K562 (cell line): Measurements from ENCODE around the gene LAMA4. TPM values are rescaled to one million over a fixed set of nuclear protein-coding genes. Genes with fewer than 3 reads are reported as not detected.

Experiments
- ATAC-seq: fragments of 200-7000 bp; cut with Tn5 transposase; 3 replicates; pipeline ENCODE4 v1.9.1; 2020; ENCODE audit warnings: moderate library complexity
- BruUV-seq: library from RNA; stranded (reverse); fragments of 400-500 nt; replicated peaks from 2 replicates; lab custom pipeline; 2021; lab: Mats Ljungman, UMichigan
- CTCF ChIA-PET: fragments of 300-600 bp; formaldehyde crosslinking; extraction: SDS; loops from one replicate; lab custom pipeline; 2021; ENCODE audit warnings: low intra/inter-chr PET ratio; lab: Yijun Ruan, JAX
- POLR2A ChIA-PET: fragments of 300-600, 350-650 bp; sonication (Branson Sonifier 250); formaldehyde crosslinking; extraction: SDS; loops from one replicate; lab custom pipeline; 2021; ENCODE audit warnings: antibody characterized with exemption, inconsistent platforms; lab: Yijun Ruan, JAX
- DNase-seq, 4 experiments: peaks; one replicate each; pipeline versions ENCODE4 v3.0.0 to v3.0.0-alpha.2; 2011 to 2018; ENCODE audit warnings: low spot score in 3 of 4, mixed read lengths in 3 of 4; ENCODE audit errors: extremely low read depth in 1 of 4
- FAIRE-seq: peaks from 2 replicates; lab custom pipeline; 2011; peaks lifted over from hg19 to GRCh38; lab: Jason Lieb, UNC
- H2AFZ ChIP-seq: 2 replicates; pipeline ENCODE4 v1.6.0; 2011; ENCODE audit warnings: low read depth, low read length, control low read depth, inconsistent platforms
- H3K27ac ChIP-seq: fragments of 200-600 bp; 3 replicates; pipeline ENCODE4 v1.8.0; 2011; ENCODE audit warnings: low read depth, mild to moderate bottlenecking, control low read depth, inconsistent platforms, low read length, moderate library complexity, mixed read lengths; ENCODE audit errors: extremely low read depth
- H3K27me3 ChIP-seq, 2 experiments: fragments of 300-600 bp in 1 of 2; 2 replicates in 1 of 2; 3 replicates in 1 of 2; pipeline versions ENCODE4 v1.6.0 to v1.8.0; 2011; ENCODE audit warnings: inconsistent platforms in 2 of 2, low read length in 2 of 2, mild to moderate bottlenecking in 1 of 2, mixed read lengths in 1 of 2, moderate library complexity in 1 of 2; ENCODE audit not compliant: control insufficient read depth in 2 of 2, insufficient read depth in 2 of 2
- H3K36me3 ChIP-seq: fragments of 300-600 bp; 3 replicates; pipeline ENCODE4 v1.8.0; 2011; ENCODE audit warnings: mild to moderate bottlenecking, low read length, inconsistent platforms; ENCODE audit not compliant: control insufficient read depth, insufficient read depth
- H3K4me1 ChIP-seq, 2 experiments: fragments of 200-600 bp in 1 of 2; replicated peaks in 1 of 2; 2 replicates in 1 of 2; 3 replicates in 1 of 2; pipeline versions ENCODE4 v1.5.1 to v1.8.0; 2011; ENCODE audit warnings: inconsistent platforms in 2 of 2, low read length in 2 of 2, mild to moderate bottlenecking in 1 of 2, mixed read lengths in 1 of 2, moderate library complexity in 1 of 2; ENCODE audit not compliant: control insufficient read depth in 2 of 2, insufficient read depth in 2 of 2
- H3K4me2 ChIP-seq: 2 replicates; pipeline ENCODE4 v1.6.1; 2011; ENCODE audit warnings: low read length, control low read depth, inconsistent platforms, mixed read lengths; ENCODE audit not compliant: insufficient read depth
- H3K4me3 ChIP-seq: fragments of 200-600 bp; sonication (generic), shearing (Covaris generic); 2 replicates; pipeline ENCODE4 v1.5.1; 2016; ENCODE audit warnings: control low read depth, inconsistent platforms
- H3K79me2 ChIP-seq: fragments of 200-600 bp; 3 replicates; pipeline ENCODE4 v1.8.0; 2011; ENCODE audit warnings: low read length, inconsistent platforms; ENCODE audit not compliant: control insufficient read depth, insufficient read depth
- H3K9ac ChIP-seq, 2 experiments: 2 replicates each; pipeline versions ENCODE4 v1.6.0 to v1.6.1; 2011; ENCODE audit warnings: low read depth in 2 of 2, low read length in 2 of 2, control low read depth in 1 of 2, inconsistent platforms in 1 of 2, mild to moderate bottlenecking in 1 of 2, mixed read lengths in 1 of 2; ENCODE audit not compliant: insufficient read depth in 1 of 2
- H3K9me1 ChIP-seq: one replicate; pipeline ENCODE4 v1.6.0; 2011; ENCODE audit warnings: inconsistent platforms, mild to moderate bottlenecking, low read length, moderate library complexity; ENCODE audit not compliant: control insufficient read depth, insufficient read depth
- H3K9me3 ChIP-seq: replicated peaks from 2 replicates; pipeline ENCODE4 v1.5.1; 2011; ENCODE audit warnings: low read depth, low read length, inconsistent platforms; ENCODE audit not compliant: control insufficient read depth, insufficient read depth
- H4K20me1 ChIP-seq: replicated peaks from 2 replicates; pipeline ENCODE4 v1.6.1; 2011; ENCODE audit warnings: low read length, inconsistent platforms, mixed read lengths; ENCODE audit not compliant: control insufficient read depth, insufficient read depth
- BRF1 ChIP-seq: IDR thresholded peaks from 3 replicates; pipeline ENCODE4 v1.6.1; 2011; ENCODE audit warnings: borderline replicate concordance, mild to moderate bottlenecking; ENCODE audit not compliant: insufficient read length; ENCODE audit errors: extremely low read depth
- KLF16 ChIP-seq: IDR thresholded peaks from 2 replicates; pipeline ENCODE4 v1.6.1; 2016; ENCODE audit warnings: antibody characterized with exemption
- NONO ChIP-seq, 2 experiments: fragments of 200-400 bp in 1 of 2; fragments of 450-650 bp in 1 of 2; formaldehyde crosslinking in 1 of 2; IDR thresholded peaks; 2 replicates each; pipeline ENCODE4 v1.6.1; 2017; ENCODE audit warnings: low read depth in 2 of 2, mild to moderate bottlenecking in 2 of 2, moderate library complexity in 2 of 2, low read length in 1 of 2
- POLR2AphosphoS2 ChIP-seq: IDR thresholded peaks from 2 replicates; pipeline ENCODE4 v1.6.1; 2012; ENCODE audit warnings: low read length, improper control_type of control experiment
- ZNF133 ChIP-seq: fragments of 250-450 bp; sonication (Bioruptor Pico); IDR thresholded peaks from 2 replicates; pipeline ENCODE4 v1.4.0; 2020; ENCODE audit warnings: mild to moderate bottlenecking
- ZNF589 ChIP-seq: fragments of 200-800 bp; sonication (Bioruptor generic); IDR thresholded peaks from 2 replicates; pipeline ENCODE4 v1.6.1; 2016; ENCODE audit warnings: low read depth, missing genetic modification characterization, missing compliant biosample characterization
- ZNF644 ChIP-seq: fragments of 200-800 bp; sonication (Bioruptor generic); IDR thresholded peaks from 2 replicates; pipeline ENCODE4 v1.6.1; 2016; ENCODE audit warnings: low read depth, missing genetic modification characterization, missing compliant biosample characterization
- WGBS: fragments of 100-300 bp; shearing (Covaris generic); methylation state at CpG from one replicate; pipeline ENCODE4 v1.1.6; 2016; ENCODE audit warnings: low coverage, mixed read lengths; ENCODE audit not compliant: insufficient coverage; ENCODE audit errors: missing lambda C conversion rate; 5-methylcytosine and 5-hydroxymethylcytosine counted together
- in situ Hi-C: fragments of 300-500 bp; cut with MboI; formaldehyde crosslinking; loops from 4 replicates; pipeline ENCODE4 v1.15.0; 2018; ENCODE audit warnings: inconsistent platforms, mixed read lengths
- intact Hi-C: fragments of 100-400 bp; cut with micrococcal nuclease; formaldehyde crosslinking; loops from 2 replicates; pipeline ENCODE4 v1.14.2; 2022
- polyA plus RNA-seq, 8 experiments: library from polyadenylated mRNA; depleted of rRNA in 4 of 8; stranded (reverse) in 5 of 8; unstranded in 3 of 8; fragments of >200 nt; fragmentation: Nextera tagmentation in 2 of 8; fragmentation: Illumina TruSeq in 1 of 8; extraction: Ambion mirVana in 2 of 8; extraction: Trizol in 1 of 8; gene quantifications; 2 replicates each; pipeline versions ENCODE4 v1.2.1 to v1.2.3, GENCODE V29; 2011 to 2014; ENCODE audit warnings: inconsistent platforms in 1 of 8, missing spikeins in 1 of 8
- total RNA-seq, 7 experiments: library from RNA; depleted of rRNA in 6 of 7; stranded (reverse); fragments of >200 nt in 6 of 7; fragmentation: Illumina TruSeq in 2 of 7; extraction: Trizol in 2 of 7; gene quantifications; 2 replicates each; pipeline versions ENCODE4 v1.2.1 to v1.2.3, GENCODE V29; 2011 to 2021; ENCODE audit warnings: low replicate concordance in 1 of 7
- TF ChIP-seq, protein P1 (sequence below): fragments of 450-650 bp; IDR thresholded peaks from 2 replicates; pipeline ENCODE4 v1.6.1; 2018; ENCODE audit not compliant: partially characterized antibody
- TF ChIP-seq, protein P2 (sequence below): sonication (generic); formaldehyde crosslinking; IDR thresholded peaks from 2 replicates; pipeline ENCODE4 v1.9.0; 2022; ENCODE audit warnings: mild to moderate bottlenecking, missing genetic modification reagents
- TF ChIP-seq, protein P3 (sequence below): sonication (generic); formaldehyde crosslinking; IDR thresholded peaks from 2 replicates; pipeline ENCODE4 v1.8.0; 2022; ENCODE audit warnings: missing genetic modification reagents, mild to moderate bottlenecking, borderline replicate concordance

Gene LAMA4
- total and polyA plus RNA-seq, 9 of the 15 experiments (the other 6 are each of a cell fraction or from before 2014, with no cell fraction given), result 0.05 to 2.9 (median 0.51) TPM

DNA sequence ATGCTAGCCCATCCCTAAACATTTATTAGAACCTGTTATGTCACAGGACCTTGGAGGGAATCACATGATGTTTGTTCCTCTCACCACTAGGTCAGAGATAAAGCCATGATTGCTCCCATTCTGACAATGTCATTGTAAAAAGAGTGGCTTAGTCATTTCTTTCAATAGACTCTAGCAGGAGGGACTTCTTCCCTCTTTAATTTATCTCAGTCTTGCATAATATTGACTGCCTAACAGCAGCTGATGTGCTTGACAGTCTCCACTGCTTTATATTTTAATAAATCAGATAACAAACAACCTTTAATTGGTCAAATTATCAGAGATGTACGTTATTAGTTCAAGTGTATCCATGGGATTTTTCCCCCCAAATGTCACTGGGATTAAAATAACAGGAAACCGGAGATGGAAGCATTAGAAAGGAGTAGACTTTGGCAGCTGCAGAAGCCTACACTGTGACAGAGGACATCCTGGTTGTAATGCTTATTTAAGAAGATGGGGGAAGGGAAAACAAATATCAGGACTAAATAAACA, 39.6 kb downstream of the LAMA4 start (continued):
- TF ChIP-seq, protein P1, sequence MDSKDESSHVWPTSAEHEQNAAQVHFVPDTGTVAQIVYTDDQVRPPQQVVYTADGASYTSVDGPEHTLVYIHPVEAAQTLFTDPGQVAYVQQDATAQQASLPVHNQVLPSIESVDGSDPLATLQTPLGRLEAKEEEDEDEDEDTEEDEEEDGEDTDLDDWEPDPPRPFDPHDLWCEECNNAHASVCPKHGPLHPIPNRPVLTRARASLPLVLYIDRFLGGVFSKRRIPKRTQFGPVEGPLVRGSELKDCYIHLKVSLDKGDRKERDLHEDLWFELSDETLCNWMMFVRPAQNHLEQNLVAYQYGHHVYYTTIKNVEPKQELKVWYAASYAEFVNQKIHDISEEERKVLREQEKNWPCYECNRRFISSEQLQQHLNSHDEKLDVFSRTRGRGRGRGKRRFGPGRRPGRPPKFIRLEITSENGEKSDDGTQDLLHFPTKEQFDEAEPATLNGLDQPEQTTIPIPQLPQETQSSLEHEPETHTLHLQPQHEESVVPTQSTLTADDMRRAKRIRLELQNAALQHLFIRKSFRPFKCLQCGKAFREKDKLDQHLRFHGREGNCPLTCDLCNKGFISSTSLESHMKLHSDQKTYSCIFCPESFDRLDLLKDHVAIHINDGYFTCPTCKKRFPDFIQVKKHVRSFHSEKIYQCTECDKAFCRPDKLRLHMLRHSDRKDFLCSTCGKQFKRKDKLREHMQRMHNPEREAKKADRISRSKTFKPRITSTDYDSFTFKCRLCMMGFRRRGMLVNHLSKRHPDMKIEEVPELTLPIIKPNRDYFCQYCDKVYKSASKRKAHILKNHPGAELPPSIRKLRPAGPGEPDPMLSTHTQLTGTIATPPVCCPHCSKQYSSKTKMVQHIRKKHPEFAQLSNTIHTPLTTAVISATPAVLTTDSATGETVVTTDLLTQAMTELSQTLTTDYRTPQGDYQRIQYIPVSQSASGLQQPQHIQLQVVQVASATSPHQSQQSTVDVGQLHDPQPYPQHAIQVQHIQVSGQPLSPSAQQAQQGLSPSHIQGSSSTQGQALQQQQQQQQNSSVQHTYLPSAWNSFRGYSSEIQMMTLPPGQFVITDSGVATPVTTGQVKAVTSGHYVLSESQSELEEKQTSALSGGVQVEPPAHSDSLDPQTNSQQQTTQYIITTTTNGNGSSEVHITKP, result no peak

- DNase-seq (no peak), FAIRE-seq (no peak), ATAC-seq (no peak)
- no TSS peak for BruUV-seq
- 5% methylated on average over 2 of the region's 2 CpGs for WGBS
- Histone ChIP-seq H2AFZ (no peak overlapping the region), H3K36me3 (no peaks in the 10 kb centered on the region), H3K9me1 (no peaks in the 10 kb centered on the region), H3K4me2 (no peak overlapping the region), H3K79me2 (no peaks in the 10 kb centered on the region), H3K9ac (no peak overlapping the region), H3K27ac (no peak overlapping the region), H3K4me3 (no peak overlapping the region), H3K27me3 (no peaks in the 10 kb centered on the region), H3K9me3 (no peaks in the 10 kb centered on the region), H3K4me1 (no peaks in the 10 kb centered on the region), H4K20me1 (no peaks in the 10 kb centered on the region)
- CTCF ChIA-PET, result no interaction called here
- intact Hi-C loops (no loop called here), in situ Hi-C loops (no loop called here)
- POLR2A ChIA-PET, result no interaction called here
- no peak for TF ChIP-seq ZNF644 (tag)
- no peak for TF ChIP-seq POLR2AphosphoS2
- no peak for TF ChIP-seq ZNF589
- TF ChIP-seq, protein P1, result no peak
- TF ChIP-seq, protein P2, sequence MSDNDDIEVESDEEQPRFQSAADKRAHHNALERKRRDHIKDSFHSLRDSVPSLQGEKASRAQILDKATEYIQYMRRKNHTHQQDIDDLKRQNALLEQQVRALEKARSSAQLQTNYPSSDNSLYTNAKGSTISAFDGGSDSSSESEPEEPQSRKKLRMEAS (CRISPR knock-in tag), result no peak
- TF ChIP-seq KLF16, result no peak
- no peak for TF ChIP-seq ZNF133 (CRISPR knock-in tag)
- no peak for TF ChIP-seq NONO (IDR thresholded peaks at IDR 0.05; ENCODE audit: low read depth in 2 of 2, low read length in 1 of 2)
- TF ChIP-seq, protein P3, sequence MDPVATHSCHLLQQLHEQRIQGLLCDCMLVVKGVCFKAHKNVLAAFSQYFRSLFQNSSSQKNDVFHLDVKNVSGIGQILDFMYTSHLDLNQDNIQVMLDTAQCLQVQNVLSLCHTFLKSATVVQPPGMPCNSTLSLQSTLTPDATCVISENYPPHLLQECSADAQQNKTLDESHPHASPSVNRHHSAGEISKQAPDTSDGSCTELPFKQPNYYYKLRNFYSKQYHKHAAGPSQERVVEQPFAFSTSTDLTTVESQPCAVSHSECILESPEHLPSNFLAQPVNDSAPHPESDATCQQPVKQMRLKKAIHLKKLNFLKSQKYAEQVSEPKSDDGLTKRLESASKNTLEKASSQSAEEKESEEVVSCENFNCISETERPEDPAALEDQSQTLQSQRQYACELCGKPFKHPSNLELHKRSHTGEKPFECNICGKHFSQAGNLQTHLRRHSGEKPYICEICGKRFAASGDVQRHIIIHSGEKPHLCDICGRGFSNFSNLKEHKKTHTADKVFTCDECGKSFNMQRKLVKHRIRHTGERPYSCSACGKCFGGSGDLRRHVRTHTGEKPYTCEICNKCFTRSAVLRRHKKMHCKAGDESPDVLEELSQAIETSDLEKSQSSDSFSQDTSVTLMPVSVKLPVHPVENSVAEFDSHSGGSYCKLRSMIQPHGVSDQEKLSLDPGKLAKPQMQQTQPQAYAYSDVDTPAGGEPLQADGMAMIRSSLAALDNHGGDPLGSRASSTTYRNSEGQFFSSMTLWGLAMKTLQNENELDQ (CRISPR knock-in tag), result no peak
- TF ChIP-seq BRF1, result no peak
These were observed 43.5 kb downstream of the LAMA4 start for GRCh38 chr6:112210852-112211251.
